Astrocyte (in vitro differentiated cells and primary cell): ENCODE measurements around the gene ARPC2.

Experiments
- EZH2 ChIP-seq: IDR thresholded peaks from 2 replicates; pipeline ENCODE4 v1.6.1; 2012; ENCODE audit warnings: mild to moderate bottlenecking, low read length, inconsistent platforms; ENCODE audit not compliant: insufficient read depth
- TF ChIP-seq, protein P1 (sequence below): IDR thresholded peaks from 2 replicates; pipeline ENCODE4 v1.5.1; 2011; ENCODE audit warnings: low read depth, mild to moderate bottlenecking, inconsistent platforms, low read length, moderate library complexity; ENCODE audit not compliant: insufficient read depth

DNA sequence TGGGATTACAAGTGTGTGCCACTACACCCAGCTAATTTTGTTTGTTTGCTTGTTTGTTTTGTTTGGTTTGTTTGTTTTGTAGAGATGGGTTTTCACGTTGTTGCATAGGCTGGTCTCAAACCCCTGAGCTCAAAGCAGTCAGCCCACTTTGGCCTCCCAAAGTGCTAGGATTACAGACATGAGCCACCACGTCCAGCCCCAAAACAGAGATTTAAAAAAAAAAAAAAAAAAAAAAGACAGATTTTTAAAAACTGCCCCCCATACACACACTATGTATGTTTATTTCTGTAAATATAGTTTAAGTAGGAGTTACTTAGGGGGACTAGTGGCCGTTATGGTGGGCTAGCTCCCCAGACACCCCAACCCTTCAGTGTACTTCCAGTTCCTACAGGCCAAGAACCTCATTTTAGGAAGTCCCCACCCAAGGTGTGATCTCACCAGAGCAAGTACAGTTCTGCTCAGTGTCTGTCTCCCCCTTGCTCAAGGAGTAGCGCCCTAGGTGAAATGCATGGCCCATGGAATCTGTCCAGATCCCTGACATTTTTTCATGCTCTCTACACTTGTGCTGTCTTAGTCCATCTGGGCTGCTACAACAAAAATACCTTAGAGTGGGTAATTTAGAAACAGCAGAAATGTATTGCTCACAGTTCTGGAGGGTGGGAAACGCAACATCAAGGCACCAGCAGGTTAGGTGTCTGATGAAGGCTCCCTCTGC, 76.9 kb downstream of the ARPC2 start:
- TF ChIP-seq, protein P1, sequence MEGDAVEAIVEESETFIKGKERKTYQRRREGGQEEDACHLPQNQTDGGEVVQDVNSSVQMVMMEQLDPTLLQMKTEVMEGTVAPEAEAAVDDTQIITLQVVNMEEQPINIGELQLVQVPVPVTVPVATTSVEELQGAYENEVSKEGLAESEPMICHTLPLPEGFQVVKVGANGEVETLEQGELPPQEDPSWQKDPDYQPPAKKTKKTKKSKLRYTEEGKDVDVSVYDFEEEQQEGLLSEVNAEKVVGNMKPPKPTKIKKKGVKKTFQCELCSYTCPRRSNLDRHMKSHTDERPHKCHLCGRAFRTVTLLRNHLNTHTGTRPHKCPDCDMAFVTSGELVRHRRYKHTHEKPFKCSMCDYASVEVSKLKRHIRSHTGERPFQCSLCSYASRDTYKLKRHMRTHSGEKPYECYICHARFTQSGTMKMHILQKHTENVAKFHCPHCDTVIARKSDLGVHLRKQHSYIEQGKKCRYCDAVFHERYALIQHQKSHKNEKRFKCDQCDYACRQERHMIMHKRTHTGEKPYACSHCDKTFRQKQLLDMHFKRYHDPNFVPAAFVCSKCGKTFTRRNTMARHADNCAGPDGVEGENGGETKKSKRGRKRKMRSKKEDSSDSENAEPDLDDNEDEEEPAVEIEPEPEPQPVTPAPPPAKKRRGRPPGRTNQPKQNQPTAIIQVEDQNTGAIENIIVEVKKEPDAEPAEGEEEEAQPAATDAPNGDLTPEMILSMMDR, result no peak
- TF ChIP-seq EZH2, result no peak
